ENCODE measurements around the gene STK24.

Gene STK24

GRCh38 chr13:98532254-98532653 is 44.7 kb downstream of the STK24 start:
- no peak for DNase-seq (ENCODE audit: low spot score)

GRCh38 chr13:98530217-98530616 is 46.7 kb downstream of the STK24 start:
- no peak for DNase-seq (ENCODE audit: low spot score)

GRCh38 chr13:98529171-98529570 is 47.7 kb downstream of the STK24 start:
- no peak for DNase-seq (ENCODE audit: low spot score)

GRCh38 chr13:98528663-98529064 is 48.2 kb downstream of the STK24 start:
- DNase-seq (ENCODE audit: low spot score): peak; percentile 35

GRCh38 chr13:98527526-98527925 is 49.4 kb downstream of the STK24 start:
- DNase-seq (ENCODE audit: low spot score): no peak

- DNase-seq (ENCODE audit: low spot score): no peak
These were observed 50.8 kb downstream of the STK24 start for GRCh38 chr13:98526182-98526512.

- no peak for DNase-seq (ENCODE audit: low spot score)
These were observed 51.3 kb downstream of the STK24 start for GRCh38 chr13:98525456-98526181.

GRCh38 chr13:98524793-98525192 is 52.1 kb downstream of the STK24 start:
- no peak for DNase-seq (ENCODE audit: low spot score)

- DNase-seq (ENCODE audit: low spot score): no peak
These were observed 52.5 kb downstream of the STK24 start for GRCh38 chr13:98524391-98524790.

GRCh38 chr13:98523455-98524102 is 53.3 kb downstream of the STK24 start:
- DNase-seq (ENCODE audit: low spot score): no peak

- DNase-seq (ENCODE audit: low spot score): no peak
These were observed 54.5 kb downstream of the STK24 start for GRCh38 chr13:98522371-98522770.

- DNase-seq (ENCODE audit: low spot score): peak; percentile 27
These were observed 55.3 kb downstream of the STK24 start for GRCh38 chr13:98521461-98522247.

- no peak for DNase-seq (ENCODE audit: low spot score)
These were observed 56.0 kb downstream of the STK24 start for GRCh38 chr13:98520674-98521449.

GRCh38 chr13:98519976-98520375 is 56.9 kb downstream of the STK24 start:
- no peak for DNase-seq (ENCODE audit: low spot score)

GRCh38 chr13:98517576-98518310 is 59.2 kb downstream of the STK24 start:
- no peak for DNase-seq (ENCODE audit: low spot score)

- no peak for DNase-seq (ENCODE audit: low spot score)
These were observed 61.0 kb downstream of the STK24 start for GRCh38 chr13:98515818-98516465.

- DNase-seq (ENCODE audit: low spot score): no peak
These were observed 62.6 kb downstream of the STK24 start for GRCh38 chr13:98514288-98514687.

GRCh38 chr13:98513837-98514236 is 63.1 kb downstream of the STK24 start:
- no peak for DNase-seq (ENCODE audit: low spot score)

GRCh38 chr13:98512774-98513665 is 63.9 kb downstream of the STK24 start:
- DNase-seq (ENCODE audit: low spot score): no peak

- no peak for DNase-seq (ENCODE audit: low spot score)
These were observed 65.5 kb downstream of the STK24 start for GRCh38 chr13:98511435-98511834.

Data from Ammon's horn (tissue), 1 donor.